Gastroesophageal sphincter (tissue), 4 donors: ENCODE results near the gene NOVA1. TPM values are rescaled to one million over a fixed set of nuclear protein-coding genes. Genes with fewer than 3 reads are reported as not detected.

Source experiments
- ATAC-seq: fragments of 150-250 bp; one replicate; pipeline ENCODE4 v1.9.1; 2016; ENCODE audit warnings: mild to moderate bottlenecking, moderate library complexity
- H3K27ac ChIP-seq, 4 donors: fragments of 200-600 bp; sonication (generic) in 3 of 4; 1 replicate in 3 of 4; 2 replicates in 1 of 4; pipeline ENCODE4 v1.5.1; 2016 to 2019
- H3K27me3 ChIP-seq: fragments of 200-600 bp; sonication (generic); one replicate; pipeline ENCODE4 v1.5.1; 2019
- H3K36me3 ChIP-seq, 2 donors: fragments of 200-600 bp; sonication (generic); one replicate each; pipeline ENCODE4 v1.5.1; 2019; ENCODE audit warnings: control low read depth in 1 of 2
- H3K4me1 ChIP-seq, 3 donors: fragments of 200-600 bp; sonication (generic); 1 replicate in 2 of 3; 2 replicates in 1 of 3; pipeline ENCODE4 v1.5.1; 2016 to 2019; ENCODE audit warnings: control low read depth in 2 of 3
- H3K4me3 ChIP-seq, 2 donors: fragments of 200-600 bp; sonication (generic); one replicate each; pipeline ENCODE4 v1.5.1; 2019; ENCODE audit warnings: mild to moderate bottlenecking in 1 of 2, moderate library complexity in 1 of 2
- H3K9me3 ChIP-seq, 3 donors: fragments of 200-600 bp; sonication (generic); one replicate each; pipeline ENCODE4 v1.5.1; 2017 to 2019; ENCODE audit warnings: control low read depth in 2 of 3
- CTCF ChIP-seq, 4 experiments: fragments of 200-600 bp in 2 of 4; fragments of 450-650 bp in 2 of 4; sonication (generic) in 1 of 4; IDR thresholded peaks; one replicate each; pipeline ENCODE4 v1.5.1; 2017 to 2019; ENCODE audit warnings: antibody characterized with exemption in 4 of 4, mild to moderate bottlenecking in 2 of 4, moderate library complexity in 2 of 4
- EP300 ChIP-seq: sonication (generic); formaldehyde crosslinking; IDR thresholded peaks from one replicate; pipeline ENCODE4 v1.6.1; 2017; ENCODE audit warnings: antibody characterized with exemption, mild to moderate bottlenecking
- POLR2A ChIP-seq, 2 donors: fragments of 450-650 bp; IDR thresholded peaks; one replicate each; pipeline ENCODE4 v1.6.1; 2017; ENCODE audit warnings: antibody characterized with exemption in 2 of 2, mild to moderate bottlenecking in 2 of 2, moderate library complexity in 1 of 2
- POLR2AphosphoS5 ChIP-seq: sonication (generic); formaldehyde crosslinking; IDR thresholded peaks from one replicate; pipeline ENCODE4 v1.6.1; 2017; ENCODE audit warnings: antibody characterized with exemption
- WGBS, 2 donors: methylation state at CpG; one replicate each; pipeline ENCODE4 v1.1.5; 2018; ENCODE audit warnings: low coverage in 1 of 2; 5-methylcytosine and 5-hydroxymethylcytosine counted together
- total RNA-seq, 4 donors: library from RNA; depleted of rRNA; stranded (reverse); fragments of >200 nt; gene quantifications; one replicate each; pipeline ENCODE4 v1.1.0, GENCODE V29; 2016

Gene NOVA1
- total RNA-seq, 4 donors from 2014 or later: 7.0 to 18.2 (median 12.9) TPM

DNA sequence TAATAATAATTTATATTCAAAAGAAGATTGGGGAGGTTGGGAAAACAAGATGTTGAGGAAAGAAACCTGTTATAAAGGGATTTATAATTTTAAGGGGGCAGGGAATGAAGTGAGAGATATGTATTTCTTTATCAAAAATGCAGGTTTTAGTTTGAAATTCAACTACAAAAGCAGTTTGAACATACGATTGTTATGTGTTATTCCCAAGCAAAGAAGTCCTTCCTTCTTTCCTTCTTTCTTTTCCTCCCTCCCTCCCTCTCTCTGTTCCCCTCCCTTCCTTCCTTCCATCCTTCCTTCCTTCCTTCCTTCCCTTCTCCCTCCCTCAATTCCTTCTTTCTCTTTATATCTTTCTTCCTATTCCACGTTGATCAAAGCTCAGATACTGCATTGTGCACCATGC lies 173.3 kb downstream of the NOVA1 start:
- TF ChIP-seq POLR2A (IDR thresholded peaks at IDR 0.05): no peak
- no peak for TF ChIP-seq EP300
- TF ChIP-seq POLR2AphosphoS5: no peak
- TF ChIP-seq CTCF (IDR thresholded peaks at IDR 0.05): no peak
- H3K9me3 ChIP-seq: no peaks in the 10 kb centered on the region
- no peaks in the 10 kb centered on the region for H3K27me3 ChIP-seq
- H3K4me1 ChIP-seq: no peaks in the 10 kb centered on the region
- no peak for ATAC-seq
- 72 to 75% methylated on average over 1 to 2 of the region's 2 CpGs for WGBS, 2 donors
- H3K4me3 ChIP-seq: no peak overlapping the region
- no peak overlapping the region for H3K27ac ChIP-seq
- no peaks in the 10 kb centered on the region for H3K36me3 ChIP-seq

DNA sequence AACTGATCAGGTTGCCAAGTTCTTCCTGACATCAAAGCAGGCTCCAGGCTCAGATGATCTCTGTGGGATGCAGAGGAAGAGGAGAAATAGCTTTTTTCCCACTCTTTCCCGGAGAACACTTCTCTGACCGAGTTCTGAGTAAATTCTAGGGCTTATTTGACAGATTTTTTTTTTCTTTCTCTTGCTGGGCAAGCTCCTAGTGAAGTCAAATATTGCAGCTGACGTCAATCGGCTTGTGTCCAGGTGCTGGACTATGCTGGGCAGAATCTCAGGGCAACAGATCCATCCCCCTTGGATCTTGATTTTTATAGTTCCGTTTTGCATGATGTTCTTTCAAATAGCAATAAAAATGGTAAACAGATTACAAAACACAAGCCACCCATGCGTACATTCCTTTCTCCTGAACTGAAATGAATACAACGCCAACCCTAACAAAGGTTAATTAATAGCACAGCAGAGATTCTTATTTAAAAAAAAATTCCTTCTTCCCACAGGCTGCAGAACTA lies 182.2 kb downstream of the NOVA1 start:
- Histone ChIP-seq H3K27me3 (no peaks in the 10 kb centered on the region), H3K27ac (peak overlapping the region in 1 of 4 donors; percentile 24), H3K36me3 (no peaks in the 10 kb centered on the region), H3K4me1 (no peaks in the 10 kb centered on the region), H3K4me3 (no peak overlapping the region), H3K9me3 (no peaks in the 10 kb centered on the region)
- TF ChIP-seq EP300: no peak
- TF ChIP-seq POLR2AphosphoS5: no peak
- no peak for TF ChIP-seq POLR2A (IDR thresholded peaks at IDR 0.05)
- TF ChIP-seq CTCF (IDR thresholded peaks at IDR 0.05): no peak
- 29 to 45% methylated on average over 2 to 6 of the region's 7 CpGs for WGBS, 2 donors
- ATAC-seq: peak; percentile 83

DNA sequence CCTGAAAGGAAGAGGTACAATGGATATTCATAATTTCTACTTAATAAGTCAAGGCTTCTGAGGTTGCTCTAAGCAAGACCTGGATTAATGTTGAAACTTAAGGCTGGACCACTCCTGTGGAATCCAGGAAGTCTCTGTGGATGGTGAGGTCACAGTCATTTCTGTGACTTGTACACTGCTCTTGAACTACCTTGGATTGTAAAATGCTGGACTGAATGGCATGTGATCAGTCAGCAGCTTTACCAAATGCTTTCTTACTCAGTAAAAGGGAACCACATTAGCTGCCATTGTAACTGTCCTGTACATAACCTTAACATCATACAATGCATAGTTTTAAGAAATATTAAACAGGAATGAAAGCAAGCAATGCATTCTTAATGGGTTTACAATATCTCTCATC lies 182.9 kb downstream of the NOVA1 start:
- no peaks in the 10 kb centered on the region for H3K27me3 ChIP-seq
- no peaks in the 10 kb centered on the region for H3K9me3 ChIP-seq
- ATAC-seq: no peak
- no peak overlapping the region for H3K4me3 ChIP-seq
- H3K4me1 ChIP-seq: no peaks in the 10 kb centered on the region
- no peaks in the 10 kb centered on the region for H3K36me3 ChIP-seq
- no peak overlapping the region for H3K27ac ChIP-seq
- TF ChIP-seq CTCF (IDR thresholded peaks at IDR 0.05) (no peak), POLR2A (IDR thresholded peaks at IDR 0.05) (no peak), EP300 (no peak), POLR2AphosphoS5 (no peak)

GRCh38 chr14:26414103-26414502 lies 183.7 kb downstream of the NOVA1 start:
- 64 to 91% methylated on average over 1 of the region's 1 CpG for WGBS, 2 donors
- H3K4me1 ChIP-seq: no peaks in the 10 kb centered on the region

More at GRCh38 chr14:26414103-26414502, 183.7 kb downstream of the NOVA1 start:
- Histone ChIP-seq H3K9me3 (no peaks in the 10 kb centered on the region), H3K27ac (no peak overlapping the region), H3K4me3 (no peak overlapping the region), H3K36me3 (no peaks in the 10 kb centered on the region), H3K27me3 (no peaks in the 10 kb centered on the region)
- no peak for ATAC-seq
- no peak for TF ChIP-seq CTCF (IDR thresholded peaks at IDR 0.05)
- TF ChIP-seq POLR2AphosphoS5: no peak
- no peak for TF ChIP-seq EP300
- TF ChIP-seq POLR2A (IDR thresholded peaks at IDR 0.05): no peak
